IMR-90 (cell line): ENCODE measurements around the gene FBXW7. TPM values are rescaled to one million over a fixed set of nuclear protein-coding genes. Genes with fewer than 3 reads are reported as not detected.
A peak's percentile ranks its signal among the peaks of the same experiment; 100 is the strongest.

Source experiments
- ATAC-seq: fragments of 200-7000 bp; cut with Tn5 transposase; 2 replicates; pipeline ENCODE4 v1.9.1; 2020; ENCODE audit warnings: low read depth, mild to moderate bottlenecking, moderate library complexity
- BruUV-seq: library from RNA; stranded (reverse); fragments of 400-500 nt; replicated peaks from 2 replicates; lab custom pipeline; 2021; lab: Mats Ljungman, UMichigan
- CTCF ChIA-PET: fragments of 300-600 bp; formaldehyde crosslinking; extraction: SDS; loops from one replicate; lab custom pipeline; 2021; ENCODE audit warnings: antibody characterized with exemption; lab: Yijun Ruan, JAX
- POLR2A ChIA-PET: fragments of 300-600 bp; sonication (Branson Sonifier 250); formaldehyde crosslinking; loops from one replicate; lab custom pipeline; 2022; ENCODE audit warnings: antibody characterized with exemption; ENCODE audit not compliant: unreplicated experiment; lab: Charles Lee
- DNase-seq: peaks from one replicate; pipeline ENCODE4 v3.0.0; 2013
- H2AFZ ChIP-seq: replicated peaks from 2 replicates; pipeline ENCODE3; 2013; ENCODE audit warnings: low read length, mild to moderate bottlenecking; ENCODE audit not compliant: poor library complexity
- H2AK5ac ChIP-seq: 2 replicates; pipeline ENCODE4 v1.6.1; 2013; ENCODE audit warnings: low read depth, low read length, inconsistent platforms
- H2AK9ac ChIP-seq: replicated peaks from 2 replicates; pipeline ENCODE3; 2013; ENCODE audit warnings: mild to moderate bottlenecking, low read depth, low read length, moderate library complexity; ENCODE audit not compliant: poor library complexity
- H2BK120ac ChIP-seq: 2 replicates; pipeline ENCODE4 v1.6.1; 2013; ENCODE audit warnings: low read depth, low read length, inconsistent platforms
- H2BK15ac ChIP-seq: 3 replicates; pipeline ENCODE4 v1.6.1; 2013; ENCODE audit warnings: low read depth, low read length, inconsistent platforms
- H2BK20ac ChIP-seq: 2 replicates; pipeline ENCODE4 v1.6.1; 2013; ENCODE audit warnings: low read depth, mild to moderate bottlenecking, inconsistent platforms, low read length, moderate library complexity
- H2BK5ac ChIP-seq: 2 replicates; pipeline ENCODE4 v1.6.1; 2013; ENCODE audit warnings: mild to moderate bottlenecking, low read depth, low read length, inconsistent platforms; ENCODE audit not compliant: poor library complexity, severe bottlenecking
- H3K14ac ChIP-seq: replicated peaks from 2 replicates; pipeline ENCODE4 v1.6.1; 2013; ENCODE audit warnings: low read depth, low read length, inconsistent platforms
- H3K18ac ChIP-seq: 2 replicates; pipeline ENCODE4 v1.6.1; 2013; ENCODE audit warnings: low read depth, low read length, control low read depth
- H3K23ac ChIP-seq: 2 replicates; pipeline ENCODE4 v1.6.1; 2013; ENCODE audit warnings: low read depth, low read length, inconsistent platforms
- H3K27ac ChIP-seq: 2 replicates; pipeline ENCODE4 v1.5.1; 2013; ENCODE audit warnings: mild to moderate bottlenecking, control low read depth, low read length; ENCODE audit not compliant: insufficient read depth
- H3K27me3 ChIP-seq: 2 replicates; pipeline ENCODE4 v1.6.1; 2013; ENCODE audit warnings: low read length; ENCODE audit not compliant: control insufficient read depth, insufficient read depth
- H3K36me3 ChIP-seq: 2 replicates; pipeline ENCODE4 v1.6.1; 2013; ENCODE audit warnings: low read length, mixed read lengths; ENCODE audit not compliant: control insufficient read depth, insufficient read depth
- H3K4ac ChIP-seq: 2 replicates; pipeline ENCODE4 v1.6.1; 2013; ENCODE audit warnings: low read depth, low read length, inconsistent platforms
- H3K4me1 ChIP-seq: 2 replicates; pipeline ENCODE4 v1.6.1; 2013; ENCODE audit warnings: low read length, mixed read lengths; ENCODE audit not compliant: control insufficient read depth, insufficient read depth
- H3K4me2 ChIP-seq: 2 replicates; pipeline ENCODE4 v1.6.1; 2013; ENCODE audit warnings: low read depth, mild to moderate bottlenecking, control low read depth, low read length, moderate library complexity
- H3K4me3 ChIP-seq: 2 replicates; pipeline ENCODE4 v1.5.1; 2013; ENCODE audit warnings: low read depth, mild to moderate bottlenecking, control low read depth, low read length, moderate library complexity; ENCODE audit not compliant: insufficient read depth
- H3K56ac ChIP-seq: 2 replicates; pipeline ENCODE4 v1.6.1; 2013; ENCODE audit warnings: low read length, inconsistent platforms; ENCODE audit not compliant: insufficient read depth; ENCODE audit errors: extremely low read depth
- H3K79me1 ChIP-seq, 2 experiments: 2 replicates each; pipeline ENCODE4 v1.6.1; 2013; ENCODE audit warnings: low read length in 2 of 2, inconsistent platforms in 1 of 2, low read depth in 1 of 2
- H3K9ac ChIP-seq: 2 replicates; pipeline ENCODE4 v1.6.1; 2013; ENCODE audit warnings: low read depth, low read length, control low read depth
- H3K9me1 ChIP-seq: 2 replicates; pipeline ENCODE4 v1.6.1; 2013; ENCODE audit warnings: low read length, inconsistent platforms; ENCODE audit not compliant: insufficient read depth
- H3K9me3 ChIP-seq: 2 replicates; pipeline ENCODE4 v1.6.1; 2013; ENCODE audit warnings: low read length; ENCODE audit not compliant: control insufficient read depth, insufficient read depth
- H4K20me1 ChIP-seq: 2 replicates; pipeline ENCODE4 v1.6.1; 2013; ENCODE audit warnings: low read length, inconsistent platforms; ENCODE audit not compliant: insufficient read depth
- H4K5ac ChIP-seq: 2 replicates; pipeline ENCODE4 v1.6.1; 2013; ENCODE audit warnings: mild to moderate bottlenecking, low read depth, low read length, control low read depth
- H4K8ac ChIP-seq, 2 experiments: 2 replicates each; pipeline ENCODE4 v1.6.1; 2013; ENCODE audit warnings: low read depth in 2 of 2, low read length in 2 of 2, control low read depth in 1 of 2, inconsistent platforms in 1 of 2
- H4K91ac ChIP-seq: 2 replicates; pipeline ENCODE4 v1.6.1; 2013; ENCODE audit warnings: low read depth, low read length, inconsistent platforms; ENCODE audit not compliant: insufficient read depth
- MXI1 ChIP-seq: IDR thresholded peaks from 2 replicates; pipeline ENCODE4 v1.6.1; 2012; ENCODE audit warnings: low read depth, mild to moderate bottlenecking, low read length, moderate library complexity, borderline replicate concordance
- NFE2L2 ChIP-seq: fragments of 150-350 bp; IDR thresholded peaks from 2 replicates; pipeline ENCODE4 v1.6.1; 2016; ENCODE audit warnings: low read depth, mild to moderate bottlenecking, low read length
- POLR2A ChIP-seq: IDR thresholded peaks from 2 replicates; pipeline ENCODE4 v1.6.1; 2012; ENCODE audit warnings: mild to moderate bottlenecking, low read depth, low read length
- SMC3 ChIP-seq: fragments of 150-350 bp; IDR thresholded peaks from 2 replicates; pipeline ENCODE4 v1.6.1; 2016; ENCODE audit warnings: low read depth, mild to moderate bottlenecking, antibody characterized with exemption, low read length, moderate library complexity
- WGBS, 2 experiments: methylation state at CpG; one replicate each; pipeline versions ENCODE4 v1.1.5 to v1.1.7; 2013; ENCODE audit warnings: missing lambda C conversion rate in 2 of 2; ENCODE audit not compliant: insufficient read length in 1 of 2; ENCODE audit errors: extremely low coverage in 2 of 2; 5-methylcytosine and 5-hydroxymethylcytosine counted together
- dilution Hi-C: fragments of 300-500 bp; cut with HindIII; formaldehyde crosslinking; loops from one replicate; pipeline ENCODE4 v1.14.3; 2018; ENCODE audit warnings: low sequenced_read_pairs; ENCODE audit not compliant: unreplicated experiment
- in situ Hi-C: fragments of 300-500 bp; cut with MboI; formaldehyde crosslinking; loops from 3 replicates; pipeline ENCODE4 v1.14.3; 2019; ENCODE audit warnings: low sequenced_read_pairs, inconsistent platforms, mixed read lengths
- intact Hi-C: fragments of 100-400 bp; cut with micrococcal nuclease; formaldehyde crosslinking; loops from 2 replicates; pipeline ENCODE4 v1.10.0; 2022
- polyA plus RNA-seq, 3 experiments: library from polyadenylated mRNA; depleted of rRNA; stranded (reverse); fragments of >200 nt; gene quantifications; 2 replicates each; pipeline ENCODE4 v1.2.3, GENCODE V29; 2012; ENCODE audit warnings: low replicate concordance in 1 of 3
- total RNA-seq: library from RNA; depleted of rRNA; stranded (reverse); fragments of >200 nt; gene quantifications from 2 replicates; pipeline ENCODE4 v1.2.3, GENCODE V29; 2012

The FBXW7 gene
- total and polyA plus RNA-seq, 2 of the 4 experiments (the other 2 are of a cell fraction), result 7.2 to 27.4 TPM

- H2BK15ac ChIP-seq, result no peak overlapping the region
- no peak overlapping the region for H3K56ac ChIP-seq
- WGBS, 2 experiments, result 100% methylated on average over 1 of the region's 2 CpGs; no CpG with 5 or more reads in 1 of the 2 experiments
- no peak overlapping the region for H2BK120ac ChIP-seq
- H2AK5ac ChIP-seq, result no peak overlapping the region
- H4K8ac ChIP-seq, result no peak overlapping the region
- no peak overlapping the region for H2BK20ac ChIP-seq
- H3K36me3 ChIP-seq, result no peaks in the 10 kb centered on the region
- H4K91ac ChIP-seq, result no peak overlapping the region
- no peak overlapping the region for H2AFZ ChIP-seq
- H3K4me2 ChIP-seq, result no peak overlapping the region
- no peak for DNase-seq
- H3K18ac ChIP-seq, result peak overlapping the region; percentile 59; the same call in 1 of the 2 replicates
- no peak overlapping the region for H3K4ac ChIP-seq
- H3K4me3 ChIP-seq, result no peak overlapping the region
- H3K23ac ChIP-seq, result no peak overlapping the region
- no peaks in the 10 kb centered on the region for H3K27me3 ChIP-seq
- no peak for ATAC-seq
- dilution Hi-C loops (no loop called here), intact Hi-C loops (no loop called here), in situ Hi-C loops (no loop called here)
- TF ChIP-seq SMC3, result no peak
- no peak for TF ChIP-seq POLR2A
- no peak for TF ChIP-seq MXI1
- TF ChIP-seq NFE2L2, result no peak
- no peak overlapping the region for H3K9ac ChIP-seq
- no peak overlapping the region; the same call in 1 of the 2 replicates for H3K14ac ChIP-seq
- POLR2A ChIA-PET, result no interaction called here
- no peak overlapping the region for H2BK5ac ChIP-seq
- CTCF ChIA-PET, result no interaction called here
- no peaks in the 10 kb centered on the region for H4K20me1 ChIP-seq
- H3K9me3 ChIP-seq, result no peaks in the 10 kb centered on the region
- H2AK9ac ChIP-seq, result no peak overlapping the region
- H3K79me1 ChIP-seq, result peaks cover 9 to 15% of the 10 kb centered on the region in 2 experiments; a peak in 3 of 4 replicates
- BruUV-seq, result no TSS peak
- H3K4me1 ChIP-seq, result peaks cover 4% of the 10 kb centered on the region; the same call in 1 of the 2 replicates
- H3K9me1 ChIP-seq, result peaks cover 2% of the 10 kb centered on the region; the same call in 1 of the 2 replicates
- peak overlapping the region; percentile 63; the same call in 1 of the 2 replicates for H4K5ac ChIP-seq
- H3K27ac ChIP-seq, result no peak overlapping the region
Measured at GRCh38 chr4:152363904-152364303, 172.0 kb downstream of the FBXW7 start.
